AG09309 (cell line): ENCODE measurements around the gene YIPF1.
A peak's percentile ranks its signal among the peaks of the same experiment; 100 is the strongest.

Experiments
- DNase-seq: peaks from one replicate; pipeline ENCODE4 v3.0.0-alpha.2; 2010; ENCODE audit warnings: low read depth
- H3K4me3 ChIP-seq: 2 replicates; pipeline ENCODE4 v1.5.1; 2011; ENCODE audit warnings: mild to moderate bottlenecking, low read depth, low read length, moderate library complexity; ENCODE audit not compliant: control insufficient read depth
- TF ChIP-seq, protein P1 (sequence below): IDR thresholded peaks from 2 replicates; pipeline ENCODE4 v1.5.1; 2011; ENCODE audit warnings: mild to moderate bottlenecking, low read depth, low read length, inconsistent platforms; ENCODE audit not compliant: insufficient read depth, control insufficient read depth; ENCODE audit errors: missing control alignments

YIPF1 gene

GRCh38 chr1:53909946-53910345 is 20.3 kb upstream of the YIPF1 start:
- no peak for DNase-seq
- no peak overlapping the region for H3K4me3 ChIP-seq
- TF ChIP-seq, protein P1, sequence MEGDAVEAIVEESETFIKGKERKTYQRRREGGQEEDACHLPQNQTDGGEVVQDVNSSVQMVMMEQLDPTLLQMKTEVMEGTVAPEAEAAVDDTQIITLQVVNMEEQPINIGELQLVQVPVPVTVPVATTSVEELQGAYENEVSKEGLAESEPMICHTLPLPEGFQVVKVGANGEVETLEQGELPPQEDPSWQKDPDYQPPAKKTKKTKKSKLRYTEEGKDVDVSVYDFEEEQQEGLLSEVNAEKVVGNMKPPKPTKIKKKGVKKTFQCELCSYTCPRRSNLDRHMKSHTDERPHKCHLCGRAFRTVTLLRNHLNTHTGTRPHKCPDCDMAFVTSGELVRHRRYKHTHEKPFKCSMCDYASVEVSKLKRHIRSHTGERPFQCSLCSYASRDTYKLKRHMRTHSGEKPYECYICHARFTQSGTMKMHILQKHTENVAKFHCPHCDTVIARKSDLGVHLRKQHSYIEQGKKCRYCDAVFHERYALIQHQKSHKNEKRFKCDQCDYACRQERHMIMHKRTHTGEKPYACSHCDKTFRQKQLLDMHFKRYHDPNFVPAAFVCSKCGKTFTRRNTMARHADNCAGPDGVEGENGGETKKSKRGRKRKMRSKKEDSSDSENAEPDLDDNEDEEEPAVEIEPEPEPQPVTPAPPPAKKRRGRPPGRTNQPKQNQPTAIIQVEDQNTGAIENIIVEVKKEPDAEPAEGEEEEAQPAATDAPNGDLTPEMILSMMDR, result no peak

DNA sequence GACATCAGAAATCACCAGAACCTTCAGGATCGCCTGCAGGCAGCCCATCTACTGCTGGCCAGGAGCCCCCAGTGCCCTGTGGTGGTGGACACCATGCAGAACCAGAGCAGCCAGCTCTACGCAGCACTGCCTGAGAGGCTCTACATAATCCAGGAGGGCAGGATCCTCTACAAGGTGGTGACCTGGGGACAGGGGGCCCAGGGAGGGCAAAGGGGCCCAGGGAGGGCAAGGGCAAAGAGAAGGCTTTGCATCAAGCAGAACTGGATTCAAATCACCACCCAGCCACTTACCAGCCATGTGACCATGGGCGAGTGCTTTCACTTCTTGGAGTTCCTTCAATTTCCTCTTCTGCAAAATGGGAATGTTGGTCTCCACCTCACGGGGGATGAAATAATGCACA is 16.5 kb upstream of the YIPF1 start:
- DNase-seq, result no peak
- TF ChIP-seq, protein P1, result no peak
- no peak overlapping the region for H3K4me3 ChIP-seq

DNA sequence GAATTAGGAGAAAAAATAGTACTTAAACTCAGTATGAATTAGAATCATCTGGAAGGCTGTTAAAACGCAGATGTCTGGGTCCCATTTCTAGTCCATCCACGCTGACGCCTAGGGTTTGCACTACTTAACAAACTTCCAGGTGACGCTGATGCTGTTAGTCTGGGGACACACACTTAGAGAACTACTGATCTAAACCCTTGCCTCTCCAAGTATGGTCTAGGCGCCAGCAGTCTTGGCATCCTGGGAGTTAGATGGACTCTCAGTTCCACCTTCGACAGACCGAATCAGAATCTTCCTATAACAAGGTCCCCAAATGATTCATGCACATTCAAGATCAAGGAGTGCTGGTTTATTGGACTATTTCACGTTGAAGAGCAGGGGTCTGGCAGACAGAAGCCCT is 15.9 kb upstream of the YIPF1 start:
- no peak overlapping the region for H3K4me3 ChIP-seq
- DNase-seq, result no peak
- TF ChIP-seq, protein P1, result no peak

DNA sequence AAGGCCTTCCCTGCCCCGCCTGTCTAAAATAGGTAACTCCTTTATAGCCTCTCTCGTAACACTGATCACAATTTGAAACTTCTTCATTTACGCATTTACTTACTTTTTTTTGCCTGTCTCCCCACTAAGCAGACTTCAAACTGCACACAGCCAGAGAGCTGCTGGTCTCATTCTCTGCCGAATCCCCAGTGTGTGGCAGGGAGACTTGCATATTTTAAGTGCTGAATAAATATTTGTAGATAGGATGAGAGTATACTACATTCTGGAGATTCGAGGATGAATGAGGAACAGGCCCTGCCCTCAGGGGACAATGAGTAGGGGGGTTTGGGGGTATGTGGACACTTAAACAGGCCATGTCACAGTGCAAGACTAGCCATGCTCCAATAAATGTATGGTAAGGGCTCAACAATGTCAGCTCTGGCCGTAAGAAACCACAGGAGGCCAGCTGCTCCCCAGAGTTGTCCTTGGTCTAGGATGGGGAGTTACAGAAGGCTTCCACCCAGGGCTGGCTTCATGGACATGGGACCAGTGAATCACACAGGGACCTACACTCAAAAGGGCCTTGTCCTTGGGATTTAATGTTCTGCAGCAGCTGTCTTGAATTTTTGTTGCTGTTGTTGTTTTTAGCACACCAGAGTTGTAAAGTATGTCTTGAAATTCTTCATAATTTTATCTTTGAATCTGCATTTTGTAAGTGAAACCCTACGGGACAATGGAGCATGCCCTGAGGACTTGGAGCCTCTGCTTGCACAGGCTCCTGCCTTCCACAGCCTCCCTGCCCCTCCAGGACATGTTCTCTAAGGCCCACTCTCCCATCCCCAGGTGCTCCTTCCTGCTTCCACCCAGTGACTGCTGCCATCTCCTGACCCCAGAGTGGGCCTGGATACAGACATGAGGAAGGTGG is 12.9 kb upstream of the YIPF1 start:
- DNase-seq, result no peak
- no peak overlapping the region for H3K4me3 ChIP-seq
- TF ChIP-seq, protein P1, result no peak

- H3K4me3 ChIP-seq, result no peak overlapping the region
These were observed 10.1 kb upstream of the YIPF1 start for GRCh38 chr1:53899708-53900107.

DNA sequence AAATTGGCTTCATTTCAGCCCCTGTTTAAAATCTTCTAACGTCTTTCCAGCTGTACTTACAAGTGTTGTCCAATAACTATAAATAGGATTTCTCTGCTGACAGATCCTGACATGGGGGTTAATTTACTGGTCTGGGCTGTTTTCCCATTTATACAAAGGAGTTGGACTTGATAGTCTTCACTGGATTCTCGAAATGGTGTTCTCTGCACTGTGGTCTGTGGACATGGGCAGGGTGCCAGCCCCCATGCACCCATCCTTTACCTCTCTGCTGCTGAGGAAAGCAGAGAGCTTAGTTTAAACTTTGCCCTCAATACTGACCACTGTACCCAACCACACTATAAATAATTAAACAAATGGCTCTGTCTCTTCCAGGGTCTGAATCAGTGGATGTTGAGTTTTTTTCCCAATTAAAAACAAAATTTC is 9.6 kb upstream of the YIPF1 start:
- no peak overlapping the region for H3K4me3 ChIP-seq
- peak; percentile 11 for DNase-seq
- TF ChIP-seq, protein P1, result no peak

More at GRCh38 chr1:53899708-53900107, 10.1 kb upstream of the YIPF1 start:
- DNase-seq, result no peak
- TF ChIP-seq, protein P1, result no peak
